Skeletal muscle satellite cell (primary cell): ENCODE data around the gene PLD2.

Experiments used
- H3K27me3 ChIP-seq: 2 replicates; pipeline ENCODE4 v1.7.0; 2013; ENCODE audit warnings: low read length; ENCODE audit not compliant: control insufficient read depth, insufficient read depth
- H3K36me3 ChIP-seq: 2 replicates; pipeline ENCODE4 v1.7.0; 2013; ENCODE audit warnings: mild to moderate bottlenecking, control low read depth, low read length; ENCODE audit not compliant: insufficient read depth
- H3K4me1 ChIP-seq: 2 replicates; pipeline ENCODE4 v1.7.0; 2013; ENCODE audit warnings: low read length; ENCODE audit not compliant: control insufficient read depth, insufficient read depth
- H3K4me2 ChIP-seq: 2 replicates; pipeline ENCODE4 v1.7.0; 2013; ENCODE audit warnings: mild to moderate bottlenecking, low read length
- H3K4me3 ChIP-seq: 2 replicates; pipeline ENCODE4 v1.7.0; 2013; ENCODE audit warnings: low read length
- H3K9ac ChIP-seq: 2 replicates; pipeline ENCODE4 v1.7.0; 2013; ENCODE audit warnings: mild to moderate bottlenecking, low read depth, low read length, moderate library complexity
- H3K9me3 ChIP-seq: replicated peaks from 2 replicates; pipeline ENCODE4 v1.7.0; 2013; ENCODE audit warnings: mild to moderate bottlenecking, control low read depth, low read length

The PLD2 gene

DNA sequence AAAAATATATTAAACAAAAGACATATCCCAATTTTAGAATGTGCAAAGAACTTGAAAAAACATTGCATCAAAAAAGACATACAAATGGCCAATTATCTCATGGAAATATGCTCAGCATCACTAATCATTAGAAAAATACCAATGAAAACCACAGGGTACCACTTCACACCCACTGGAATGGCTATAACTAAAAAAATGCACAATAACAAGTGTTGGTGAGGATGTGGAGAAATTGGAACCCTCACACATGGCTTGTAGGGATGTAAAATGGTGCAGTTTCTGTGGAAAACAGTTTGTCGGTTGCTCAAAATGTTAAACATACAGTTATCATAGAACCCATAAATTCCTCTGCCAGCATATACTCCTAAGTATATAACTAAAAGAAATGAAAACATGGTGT lies 11.8 kb upstream of the PLD2 start:
- Histone ChIP-seq H3K27me3 (peaks cover 3% of the 10 kb centered on the region), H3K4me1 (peaks cover 8% of the 10 kb centered on the region), H3K4me3 (no peak overlapping the region)

GRCh38 chr17:4796552-4796920 lies 10.4 kb upstream of the PLD2 start:
- H3K4me3 ChIP-seq: peak overlapping the region; percentile 96
- peak overlapping the region; percentile 96 for H3K9ac ChIP-seq
- peaks cover 5% of the 10 kb centered on the region for H3K4me1 ChIP-seq
- H3K27me3 ChIP-seq: peaks cover 3% of the 10 kb centered on the region
- H3K36me3 ChIP-seq: peaks cover 15% of the 10 kb centered on the region
- peak overlapping the region; percentile 80 for H3K4me2 ChIP-seq
- no peaks in the 10 kb centered on the region for H3K9me3 ChIP-seq

More for the DNA sequence above, 11.8 kb upstream of the PLD2 start:
- Histone ChIP-seq H3K4me2 (no peak overlapping the region), H3K9me3 (no peaks in the 10 kb centered on the region), H3K9ac (no peak overlapping the region), H3K36me3 (peaks cover 15% of the 10 kb centered on the region)

- H3K4me1 ChIP-seq: peaks cover 5% of the 10 kb centered on the region
- H3K9me3 ChIP-seq: no peaks in the 10 kb centered on the region
- H3K9ac ChIP-seq: no peak overlapping the region
- H3K4me2 ChIP-seq: no peak overlapping the region
- H3K36me3 ChIP-seq: peaks cover 15% of the 10 kb centered on the region
- no peak overlapping the region for H3K4me3 ChIP-seq
- H3K27me3 ChIP-seq: no peaks in the 10 kb centered on the region
Measured at GRCh38 chr17:4800462-4801196, 6.3 kb upstream of the PLD2 start.

- Histone ChIP-seq H3K9me3 (no peaks in the 10 kb centered on the region), H3K4me2 (no peak within 1 kb of the TSS), H3K36me3 (peaks cover 15% of the 10 kb centered on the region), H3K27me3 (no peaks in the 10 kb centered on the region), H3K4me3 (no peak within 1 kb of the TSS), H3K4me1 (peaks cover 4% of the 10 kb centered on the region), H3K9ac (no peak within 1 kb of the TSS)
Measured at GRCh38 chr17:4802228-4802627, 4.7 kb upstream of the PLD2 start, which contains the start of gene C17orf114. TSS of gene C17orf114 (minus strand) at chr17:4802328.

GRCh38 chr17:4806456-4806776 lies 536 bp upstream of the PLD2 start:
- Histone ChIP-seq H3K4me3 (peak overlapping the region; percentile 80), H3K4me2 (peak overlapping the region; percentile 77), H3K9me3 (no peaks in the 10 kb centered on the region), H3K27me3 (no peaks in the 10 kb centered on the region), H3K4me1 (peaks cover 14% of the 10 kb centered on the region), H3K36me3 (peaks cover 7% of the 10 kb centered on the region), H3K9ac (peak overlapping the region; percentile 80)

DNA sequence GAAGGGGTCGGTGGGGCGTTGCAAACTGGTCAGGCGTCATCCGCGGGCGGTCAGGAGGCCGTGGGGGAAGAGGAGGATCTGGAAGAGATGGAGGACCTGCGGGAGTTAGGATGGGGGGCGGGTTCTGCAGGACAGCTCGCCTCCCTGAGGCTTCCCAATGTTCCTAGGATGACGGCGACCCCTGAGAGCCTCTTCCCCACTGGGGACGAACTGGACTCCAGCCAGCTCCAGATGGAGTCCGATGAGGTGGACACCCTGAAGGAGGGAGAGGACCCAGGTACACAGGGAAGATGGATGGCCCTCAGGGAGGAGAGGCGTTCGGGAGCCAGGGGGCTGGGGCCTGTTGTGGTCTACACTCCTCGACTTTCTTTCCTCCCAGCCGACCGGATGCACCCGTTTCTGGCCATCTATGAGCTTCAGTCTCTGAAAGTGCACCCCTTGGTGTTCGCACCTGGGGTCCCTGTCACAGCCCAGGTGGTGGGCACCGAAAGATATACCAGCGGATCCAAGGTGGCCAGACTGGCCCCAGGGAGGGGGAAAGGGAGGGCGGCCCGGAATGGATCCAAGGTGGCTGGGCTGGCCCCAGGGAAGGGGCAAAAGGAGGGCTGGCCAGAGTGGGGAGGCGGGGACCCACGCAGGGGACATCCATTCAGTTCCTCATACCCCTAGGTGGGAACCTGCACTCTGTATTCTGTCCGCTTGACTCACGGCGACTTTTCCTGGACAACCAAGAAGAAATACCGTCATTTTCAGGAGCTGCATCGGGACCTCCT lies 839 bp downstream of the PLD2 start:
- peak overlapping the region; percentile 54 for H3K9ac ChIP-seq
- peak overlapping the region; percentile 92 for H3K4me2 ChIP-seq
- peaks cover 14% of the 10 kb centered on the region for H3K4me1 ChIP-seq
- peaks cover 7% of the 10 kb centered on the region for H3K36me3 ChIP-seq
- no peaks in the 10 kb centered on the region for H3K9me3 ChIP-seq
- H3K4me3 ChIP-seq: peak overlapping the region; percentile 80
- no peaks in the 10 kb centered on the region for H3K27me3 ChIP-seq

- Histone ChIP-seq H3K4me3 (peak overlapping the region; percentile 80), H3K9me3 (no peaks in the 10 kb centered on the region), H3K9ac (no peak overlapping the region), H3K4me2 (peak overlapping the region; percentile 92), H3K36me3 (peaks cover 7% of the 10 kb centered on the region), H3K4me1 (peaks cover 14% of the 10 kb centered on the region), H3K27me3 (no peaks in the 10 kb centered on the region)
Measured at GRCh38 chr17:4808378-4808767, 1.4 kb downstream of the PLD2 start.

- Histone ChIP-seq H3K27me3 (no peaks in the 10 kb centered on the region), H3K4me3 (no peak overlapping the region), H3K4me1 (peaks cover 14% of the 10 kb centered on the region), H3K9ac (no peak overlapping the region), H3K4me2 (no peak overlapping the region), H3K36me3 (peaks cover 17% of the 10 kb centered on the region), H3K9me3 (no peaks in the 10 kb centered on the region)
Measured at GRCh38 chr17:4810696-4811290, 3.8 kb downstream of the PLD2 start.

- Histone ChIP-seq H3K36me3 (peaks cover 18% of the 10 kb centered on the region), H3K9me3 (no peaks in the 10 kb centered on the region), H3K4me3 (no peak overlapping the region), H3K4me1 (peaks cover 10% of the 10 kb centered on the region), H3K9ac (no peak overlapping the region), H3K4me2 (no peak overlapping the region), H3K27me3 (no peaks in the 10 kb centered on the region)
Measured at GRCh38 chr17:4811471-4811870, 4.5 kb downstream of the PLD2 start.

DNA sequence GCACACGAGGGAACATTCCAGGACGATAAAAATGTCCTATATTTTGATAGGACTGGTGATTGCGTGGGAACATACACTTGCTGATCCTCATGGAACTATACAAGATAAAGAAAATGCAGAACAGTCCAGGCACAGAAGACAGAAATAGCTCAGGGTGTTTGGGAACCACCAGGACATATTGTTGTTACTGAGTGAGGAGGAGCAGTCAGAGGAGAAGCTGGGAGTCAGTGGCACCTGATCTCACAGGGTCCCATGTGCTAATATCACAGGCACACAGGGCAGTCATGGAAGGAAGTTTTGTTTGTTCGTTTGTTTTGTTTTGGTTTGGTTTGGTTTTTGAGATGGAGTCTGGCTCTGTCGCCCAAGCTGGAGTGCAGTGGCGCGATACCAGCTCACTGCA lies 5.7 kb downstream of the PLD2 start:
- no peak overlapping the region for H3K9ac ChIP-seq
- peaks cover 26% of the 10 kb centered on the region for H3K36me3 ChIP-seq

DNA sequence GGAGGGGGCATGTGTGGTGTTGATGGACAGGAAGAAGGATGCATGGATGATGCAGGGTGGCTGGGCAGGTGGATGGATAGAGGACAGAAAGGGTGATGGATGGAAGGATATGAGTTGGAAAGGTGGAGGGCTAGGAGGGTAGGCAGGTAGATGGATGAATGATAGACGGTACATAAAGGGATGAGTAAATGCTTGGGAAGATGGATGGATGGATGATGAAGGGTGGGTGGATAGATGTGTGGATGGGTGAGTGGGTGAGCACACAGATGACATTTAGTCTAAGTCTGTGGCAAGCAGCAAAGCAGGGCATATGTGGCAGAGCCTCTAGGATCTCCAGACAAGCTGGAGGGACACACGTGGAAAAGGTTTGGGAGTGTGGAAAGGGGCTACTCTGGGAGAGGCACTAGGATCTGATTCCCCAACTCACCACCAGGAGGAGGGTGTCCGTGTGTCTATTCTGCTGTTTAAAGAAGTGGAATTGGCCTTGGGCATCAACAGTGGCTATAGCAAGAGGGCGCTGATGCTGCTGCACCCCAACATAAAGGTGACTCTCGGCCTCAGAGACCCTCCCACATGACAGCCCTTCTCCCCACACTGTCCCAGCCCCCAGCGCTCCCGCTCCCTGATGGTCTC lies 8.2 kb downstream of the PLD2 start:
- Histone ChIP-seq H3K4me3 (no peak overlapping the region), H3K27me3 (no peaks in the 10 kb centered on the region), H3K9me3 (no peaks in the 10 kb centered on the region), H3K4me1 (no peaks in the 10 kb centered on the region), H3K9ac (no peak overlapping the region), H3K36me3 (peaks cover 18% of the 10 kb centered on the region), H3K4me2 (no peak overlapping the region)

More for the DNA sequence above, 5.7 kb downstream of the PLD2 start:
- Histone ChIP-seq H3K9me3 (no peaks in the 10 kb centered on the region), H3K4me1 (peaks cover 7% of the 10 kb centered on the region), H3K4me3 (no peak overlapping the region), H3K4me2 (no peak overlapping the region), H3K27me3 (no peaks in the 10 kb centered on the region)
